Activated CD8-positive, alpha-beta T cell treated with anti-CD3 and anti-CD28 coated beads for 36 hours (primary cell): ENCODE data around the gene BLM. TPM values are rescaled to one million over a fixed set of nuclear protein-coding genes. Genes with fewer than 3 reads are reported as not detected.
A peak's percentile ranks its signal among the peaks of the same experiment; 100 is the strongest.

ENCODE experiments used
- ATAC-seq: fragments of 200-7000 bp; cut with Tn5 transposase; one replicate; pipeline ENCODE4 v1.10.0; 2021; ENCODE audit warnings: mild to moderate bottlenecking, moderate library complexity
- CTCF ChIA-PET: fragments of 350-600 bp; sonication (Branson Sonifier 250); formaldehyde crosslinking; loops from one replicate; lab custom pipeline; 2021; ENCODE audit warnings: antibody characterized with exemption; lab: Charles Lee
- POLR2A ChIA-PET: fragments of 350-600 bp; sonication (Branson Sonifier 250); formaldehyde crosslinking; loops from one replicate; lab custom pipeline; 2021; ENCODE audit warnings: antibody characterized with exemption; lab: Charles Lee
- DNase-seq: peaks from one replicate; pipeline ENCODE4 v3.0.0-alpha.2; 2020
- H3K27ac Mint-ChIP-seq: one replicate; pipeline ENCODE4 v1.8.0; 2021; ENCODE audit warnings: mild to moderate bottlenecking, mixed read lengths
- H3K27me3 Mint-ChIP-seq: one replicate; pipeline ENCODE4 v1.8.0; 2021; ENCODE audit warnings: mixed read lengths
- H3K36me3 Mint-ChIP-seq: one replicate; pipeline ENCODE4 v1.8.0; 2021; ENCODE audit warnings: low read depth, mixed read lengths
- H3K4me1 Mint-ChIP-seq: one replicate; pipeline ENCODE4 v1.8.0; 2021; ENCODE audit warnings: low read depth, mixed read lengths
- H3K4me3 Mint-ChIP-seq: one replicate; pipeline ENCODE4 v1.8.0; 2021; ENCODE audit warnings: mild to moderate bottlenecking, moderate library complexity, mixed read lengths
- H3K9me3 Mint-ChIP-seq: one replicate; pipeline ENCODE4 v1.8.0; 2021; ENCODE audit warnings: mixed read lengths
- CTCF ChIP-seq: fragments of 200-600 bp; IDR thresholded peaks from one replicate; pipeline ENCODE4 v1.8.0; 2022; ENCODE audit warnings: antibody characterized with exemption, mild to moderate bottlenecking
- intact Hi-C: fragments of 100-400 bp; cut with micrococcal nuclease; formaldehyde crosslinking; loops from one replicate; pipeline ENCODE4 v1.10.0; 2022
- total RNA-seq, 2 experiments: library from RNA; stranded (reverse); gene quantifications; one replicate each; pipeline ENCODE4 v1.2.3, GENCODE V29; 2021

BLM gene
- total RNA-seq, 2 experiments from 2014 or later = 45.2 to 53.6 TPM

GRCh38 chr15:90675464-90675863 is 41.7 kb upstream of the BLM start:
- no peak overlapping the region for H3K4me3 Mint-ChIP-seq
- H3K27ac Mint-ChIP-seq = no peak overlapping the region
- DNase-seq (no peak), ATAC-seq (no peak)
- CTCF ChIA-PET = interaction anchor here (4.6 kb wide), 1 partner anchor 27 kb away, joined by 24 read pairs; no protein-coding TSS in a partner anchor
- peaks cover 24% of the 10 kb centered on the region for H3K4me1 Mint-ChIP-seq
- peaks cover 2% of the 10 kb centered on the region for H3K9me3 Mint-ChIP-seq
- no peak for TF ChIP-seq CTCF
- POLR2A ChIA-PET = interaction anchor here (1.1 to 4.3 kb wide), 2 partner anchors 11 to 348 kb away, joined by 3 to 25 read pairs; no protein-coding TSS in a partner anchor
- H3K36me3 Mint-ChIP-seq = no peaks in the 10 kb centered on the region
- intact Hi-C loops = no loop called here
- H3K27me3 Mint-ChIP-seq = no peaks in the 10 kb centered on the region

GRCh38 chr15:90677807-90678790 is 39.0 kb upstream of the BLM start:
- Mint-ChIP-seq H3K4me3 (peak overlapping the region; percentile 18), H3K4me1 (peaks cover 26% of the 10 kb centered on the region), H3K9me3 (peaks cover 2% of the 10 kb centered on the region), H3K27ac (peak overlapping the region; percentile 70), H3K27me3 (no peaks in the 10 kb centered on the region), H3K36me3 (no peaks in the 10 kb centered on the region)
- DNase-seq (no peak), ATAC-seq (peak; percentile 72)
- intact Hi-C loops = no loop called here
- CTCF ChIA-PET = interaction anchor here (0.5 to 4.6 kb wide), 8 partner anchors 8 to 257 kb away, joined by 3 to 24 read pairs (median 4); partner anchors contain the start of genes BLM and UNC45A
- POLR2A ChIA-PET = interaction anchor here (0.6 to 4.3 kb wide), 3 partner anchors 14 to 39 kb away, joined by 3 to 25 read pairs (median 3); partner anchors contain the start of gene BLM
- TF ChIP-seq CTCF = no peak

GRCh38 chr15:90679959-90680358 is 37.2 kb upstream of the BLM start:
- H3K36me3 Mint-ChIP-seq = no peaks in the 10 kb centered on the region
- no peak for TF ChIP-seq CTCF
- H3K27ac Mint-ChIP-seq = no peak overlapping the region
- H3K9me3 Mint-ChIP-seq = peaks cover 2% of the 10 kb centered on the region
- H3K4me1 Mint-ChIP-seq = peaks cover 36% of the 10 kb centered on the region
- ATAC-seq (no peak), DNase-seq (no peak)
- CTCF ChIA-PET = interaction anchor here (4.6 kb wide), 1 partner anchor 32 kb away, joined by 24 read pairs; no protein-coding TSS in a partner anchor
- intact Hi-C loops = no loop called here
- POLR2A ChIA-PET = no interaction called here
- H3K27me3 Mint-ChIP-seq = no peaks in the 10 kb centered on the region
- no peak overlapping the region for H3K4me3 Mint-ChIP-seq

GRCh38 chr15:90680371-90680935 is 36.7 kb upstream of the BLM start:
- ChIA-PET CTCF (no interaction called here), POLR2A (no interaction called here)
- intact Hi-C loops = no loop called here
- Mint-ChIP-seq H3K27me3 (no peaks in the 10 kb centered on the region), H3K4me1 (peaks cover 39% of the 10 kb centered on the region), H3K4me3 (no peak overlapping the region), H3K9me3 (peaks cover 2% of the 10 kb centered on the region), H3K36me3 (no peaks in the 10 kb centered on the region), H3K27ac (no peak overlapping the region)
- ATAC-seq (peak; percentile 32), DNase-seq (no peak)
- TF ChIP-seq CTCF = no peak
